ENCODE results near the gene DSTYK.
"Not testable (repeated sequence)": the region's sequence is repeated elsewhere in the genome, so short reads cannot be mapped to it uniquely, and the experiment has no call there.

The DSTYK gene

GRCh38 chr1:205239078-205239477 is 27.6 kb upstream of the DSTYK start:
- Histone ChIP-seq H3K27ac (ENCODE audit: low read length) (no peak overlapping the region), H3K9me3 (ENCODE audit: control insufficient read depth in 1 of 2, low read length in 2 of 2) (no peaks in the 10 kb centered on the region), H3K4me3 (ENCODE audit: low read depth in 1 of 2, low read length in 2 of 2) (no peak overlapping the region), H3K27me3 (ENCODE audit: low read depth, low read length) (no peaks in the 10 kb centered on the region), H3K4me1 (ENCODE audit: control insufficient read depth in 1 of 2, insufficient read depth in 2 of 2, low read length in 2 of 2) (peaks cover 0 to 36% of the 10 kb centered on the region in 2 donors), H3K36me3 (ENCODE audit: control insufficient read depth in 1 of 2, insufficient read depth in 2 of 2, low read length in 2 of 2) (peaks cover 0 to 6% of the 10 kb centered on the region in 2 donors)

- Histone ChIP-seq H3K4me3 (ENCODE audit: low read depth in 1 of 2, low read length in 2 of 2) (no peak overlapping the region), H3K4me1 (ENCODE audit: control insufficient read depth in 1 of 2, insufficient read depth in 2 of 2, low read length in 2 of 2) (peaks cover 0 to 36% of the 10 kb centered on the region in 2 donors), H3K27ac (ENCODE audit: low read length) (no peak overlapping the region), H3K36me3 (ENCODE audit: control insufficient read depth in 1 of 2, insufficient read depth in 2 of 2, low read length in 2 of 2) (peaks cover 0 to 6% of the 10 kb centered on the region in 2 donors), H3K9me3 (ENCODE audit: control insufficient read depth in 1 of 2, low read length in 2 of 2) (no peaks in the 10 kb centered on the region), H3K27me3 (ENCODE audit: low read depth, low read length) (no peaks in the 10 kb centered on the region)
These were observed 26.3 kb upstream of the DSTYK start for GRCh38 chr1:205237526-205238484.

GRCh38 chr1:205236951-205237475 is 25.5 kb upstream of the DSTYK start:
- no peaks in the 10 kb centered on the region for H3K9me3 ChIP-seq (ENCODE audit: control insufficient read depth in 1 of 2, low read length in 2 of 2)
- H3K36me3 ChIP-seq (ENCODE audit: control insufficient read depth in 1 of 2, insufficient read depth in 2 of 2, low read length in 2 of 2): peaks cover 0 to 6% of the 10 kb centered on the region in 2 donors
- H3K27ac ChIP-seq (ENCODE audit: low read length): no peak overlapping the region
- H3K27me3 ChIP-seq (ENCODE audit: low read depth, low read length): no peaks in the 10 kb centered on the region
- H3K4me3 ChIP-seq (ENCODE audit: low read depth in 1 of 2, low read length in 2 of 2): no peak overlapping the region
- H3K4me1 ChIP-seq (ENCODE audit: control insufficient read depth in 1 of 2, insufficient read depth in 2 of 2, low read length in 2 of 2): peaks cover 0 to 39% of the 10 kb centered on the region in 2 donors

- Histone ChIP-seq H3K4me3 (ENCODE audit: low read depth in 1 of 2, low read length in 2 of 2) (no peak overlapping the region), H3K9me3 (ENCODE audit: control insufficient read depth in 1 of 2, low read length in 2 of 2) (no peaks in the 10 kb centered on the region), H3K36me3 (ENCODE audit: control insufficient read depth in 1 of 2, insufficient read depth in 2 of 2, low read length in 2 of 2) (peaks cover 0 to 1% of the 10 kb centered on the region in 2 donors), H3K27ac (ENCODE audit: low read length) (no peak overlapping the region), H3K4me1 (ENCODE audit: control insufficient read depth in 1 of 2, insufficient read depth in 2 of 2, low read length in 2 of 2) (peaks cover 0 to 39% of the 10 kb centered on the region in 2 donors), H3K27me3 (ENCODE audit: low read depth, low read length) (no peaks in the 10 kb centered on the region)
These were observed 25.0 kb upstream of the DSTYK start for GRCh38 chr1:205236526-205236925.

- H3K4me3 ChIP-seq (ENCODE audit: low read depth in 1 of 2, low read length in 2 of 2): no peak overlapping the region
These were observed 24.4 kb upstream of the DSTYK start for GRCh38 chr1:205235951-205236350.

GRCh38 chr1:205233986-205234385 is 22.5 kb upstream of the DSTYK start:
- H3K27ac ChIP-seq (ENCODE audit: low read length); H3K36me3 ChIP-seq (ENCODE audit: control insufficient read depth in 1 of 2, insufficient read depth in 2 of 2, low read length in 2 of 2); H3K27me3 ChIP-seq (ENCODE audit: low read depth, low read length); H3K9me3 ChIP-seq (ENCODE audit: control insufficient read depth in 1 of 2, low read length in 2 of 2); H3K4me3 ChIP-seq (ENCODE audit: low read depth in 1 of 2, low read length in 2 of 2): not testable (repeated sequence)
- peaks cover 6 to 42% of the 10 kb centered on the region in 2 donors for H3K4me1 ChIP-seq (ENCODE audit: control insufficient read depth in 1 of 2, insufficient read depth in 2 of 2, low read length in 2 of 2)

More at GRCh38 chr1:205235951-205236350, 24.4 kb upstream of the DSTYK start:
- H3K9me3 ChIP-seq (ENCODE audit: control insufficient read depth in 1 of 2, low read length in 2 of 2): no peaks in the 10 kb centered on the region
- no peaks in the 10 kb centered on the region for H3K36me3 ChIP-seq (ENCODE audit: control insufficient read depth in 1 of 2, insufficient read depth in 2 of 2, low read length in 2 of 2)
- no peaks in the 10 kb centered on the region for H3K27me3 ChIP-seq (ENCODE audit: low read depth, low read length)
- no peak overlapping the region for H3K27ac ChIP-seq (ENCODE audit: low read length)
- peaks cover 0 to 39% of the 10 kb centered on the region in 2 donors for H3K4me1 ChIP-seq (ENCODE audit: control insufficient read depth in 1 of 2, insufficient read depth in 2 of 2, low read length in 2 of 2)

GRCh38 chr1:205232945-205233397 is 21.5 kb upstream of the DSTYK start:
- Histone ChIP-seq H3K36me3 (ENCODE audit: control insufficient read depth in 1 of 2, insufficient read depth in 2 of 2, low read length in 2 of 2) (no peaks in the 10 kb centered on the region), H3K27ac (ENCODE audit: low read length) (no peak overlapping the region), H3K27me3 (ENCODE audit: low read depth, low read length) (no peaks in the 10 kb centered on the region), H3K9me3 (ENCODE audit: control insufficient read depth in 1 of 2, low read length in 2 of 2) (no peaks in the 10 kb centered on the region), H3K4me3 (ENCODE audit: low read depth in 1 of 2, low read length in 2 of 2) (no peak overlapping the region), H3K4me1 (ENCODE audit: control insufficient read depth in 1 of 2, insufficient read depth in 2 of 2, low read length in 2 of 2) (peaks cover 6 to 43% of the 10 kb centered on the region in 2 donors)

- H3K9me3 ChIP-seq (ENCODE audit: control insufficient read depth in 1 of 2, low read length in 2 of 2): no peaks in the 10 kb centered on the region
- no peaks in the 10 kb centered on the region for H3K27me3 ChIP-seq (ENCODE audit: low read depth, low read length)
- peaks cover 6 to 39% of the 10 kb centered on the region in 2 donors for H3K4me1 ChIP-seq (ENCODE audit: control insufficient read depth in 1 of 2, insufficient read depth in 2 of 2, low read length in 2 of 2)
- no peak overlapping the region for H3K4me3 ChIP-seq (ENCODE audit: low read depth in 1 of 2, low read length in 2 of 2)
- H3K36me3 ChIP-seq (ENCODE audit: control insufficient read depth in 1 of 2, insufficient read depth in 2 of 2, low read length in 2 of 2): no peaks in the 10 kb centered on the region
- H3K27ac ChIP-seq (ENCODE audit: low read length): no peak overlapping the region
These were observed 20.8 kb upstream of the DSTYK start for GRCh38 chr1:205232127-205232820.

- H3K36me3 ChIP-seq (ENCODE audit: control insufficient read depth in 1 of 2, insufficient read depth in 2 of 2, low read length in 2 of 2): no peaks in the 10 kb centered on the region
- no peaks in the 10 kb centered on the region for H3K9me3 ChIP-seq (ENCODE audit: control insufficient read depth in 1 of 2, low read length in 2 of 2)
- H3K4me3 ChIP-seq (ENCODE audit: low read depth in 1 of 2, low read length in 2 of 2): no peak overlapping the region
- no peaks in the 10 kb centered on the region for H3K27me3 ChIP-seq (ENCODE audit: low read depth, low read length)
- no peak overlapping the region for H3K27ac ChIP-seq (ENCODE audit: low read length)
- peaks cover 6 to 36% of the 10 kb centered on the region in 2 donors for H3K4me1 ChIP-seq (ENCODE audit: control insufficient read depth in 1 of 2, insufficient read depth in 2 of 2, low read length in 2 of 2)
These were observed 19.5 kb upstream of the DSTYK start for GRCh38 chr1:205230982-205231381.

GRCh38 chr1:205229916-205230700 is 18.6 kb upstream of the DSTYK start:
- Histone ChIP-seq H3K27me3 (ENCODE audit: low read depth, low read length) (no peaks in the 10 kb centered on the region), H3K36me3 (ENCODE audit: control insufficient read depth in 1 of 2, insufficient read depth in 2 of 2, low read length in 2 of 2) (no peaks in the 10 kb centered on the region), H3K4me1 (ENCODE audit: control insufficient read depth in 1 of 2, insufficient read depth in 2 of 2, low read length in 2 of 2) (peaks cover 6 to 29% of the 10 kb centered on the region in 2 donors), H3K4me3 (ENCODE audit: low read depth in 1 of 2, low read length in 2 of 2) (peak overlapping the region; percentile 12 to 42), H3K27ac (ENCODE audit: low read length) (no peak overlapping the region), H3K9me3 (ENCODE audit: control insufficient read depth in 1 of 2, low read length in 2 of 2) (no peaks in the 10 kb centered on the region)

Measured in muscle layer of duodenum (tissue), 2 donors.